Prostate gland (tissue), 2 donors: ENCODE data around the gene PCSK4.
A peak's percentile ranks its signal among the peaks of the same experiment; 100 is the strongest.

Experiments
- CTCF ChIP-seq, 4 experiments: fragments of 200-600 bp in 2 of 4; fragments of 450-650 bp in 2 of 4; sonication (generic) in 2 of 4; IDR thresholded peaks; 1 replicate in 3 of 4; 2 replicates in 1 of 4; pipeline ENCODE4 v1.5.1; 2016 to 2019; ENCODE audit warnings: antibody characterized with exemption in 4 of 4, mild to moderate bottlenecking in 2 of 4, moderate library complexity in 2 of 4
- POLR2A ChIP-seq: fragments of 450-650 bp; IDR thresholded peaks from one replicate; pipeline ENCODE4 v1.6.1; 2016; ENCODE audit warnings: antibody characterized with exemption, mild to moderate bottlenecking
- POLR2AphosphoS5 ChIP-seq: sonication (generic); formaldehyde crosslinking; IDR thresholded peaks from one replicate; pipeline ENCODE4 v1.6.1; 2017; ENCODE audit warnings: antibody characterized with exemption

- TF ChIP-seq CTCF (IDR thresholded peaks at IDR 0.05): peak in 1 of 4 experiments; percentile 0
- TF ChIP-seq POLR2A: no peak
- no peak for TF ChIP-seq POLR2AphosphoS5
Measured at GRCh38 chr19:1514295-1514661, 24.1 kb upstream of the PCSK4 start.
